GM18519 (cell line): Measurements from ENCODE around the gene ZNF638.

Experiments used
- ATAC-seq: cut with Tn5 transposase; IDR thresholded peaks from one replicate; pipeline ENCODE4 v1.9.1; 2021; ENCODE audit warnings: mild to moderate bottlenecking, moderate library complexity; ENCODE audit not compliant: unreplicated experiment, low FRiP score

Gene ZNF638

DNA sequence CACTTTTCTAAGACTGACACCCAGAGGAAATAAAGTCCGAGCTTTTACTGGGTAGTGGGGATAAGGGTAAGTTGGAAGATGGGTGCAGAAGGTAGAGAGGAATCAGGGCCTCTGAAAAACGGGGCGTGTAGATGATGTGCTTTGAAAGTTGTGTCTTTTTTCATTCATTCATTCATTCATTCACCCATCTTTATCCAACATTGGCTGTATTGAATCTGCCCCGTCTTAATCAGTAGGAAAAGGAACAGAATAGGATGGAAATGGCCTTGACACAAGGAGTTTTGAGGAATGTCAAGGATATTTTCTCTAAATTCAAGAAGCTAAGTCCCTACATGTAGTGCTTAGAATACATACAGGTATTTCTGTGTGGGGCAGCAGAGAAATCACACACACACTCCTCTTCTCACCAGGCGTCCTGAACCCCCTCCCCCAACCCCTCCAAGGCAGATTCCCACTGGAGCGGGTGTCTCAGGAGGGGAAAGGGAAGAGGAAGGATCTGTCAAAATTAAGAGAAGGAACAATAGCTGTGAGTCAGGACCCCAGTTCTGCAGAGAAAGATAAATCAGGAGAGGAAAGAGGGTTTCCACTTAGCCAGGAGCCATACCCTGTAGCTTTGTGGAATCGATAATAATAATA lies 135.7 kb downstream of the ZNF638 start:
- ATAC-seq = no peak

DNA sequence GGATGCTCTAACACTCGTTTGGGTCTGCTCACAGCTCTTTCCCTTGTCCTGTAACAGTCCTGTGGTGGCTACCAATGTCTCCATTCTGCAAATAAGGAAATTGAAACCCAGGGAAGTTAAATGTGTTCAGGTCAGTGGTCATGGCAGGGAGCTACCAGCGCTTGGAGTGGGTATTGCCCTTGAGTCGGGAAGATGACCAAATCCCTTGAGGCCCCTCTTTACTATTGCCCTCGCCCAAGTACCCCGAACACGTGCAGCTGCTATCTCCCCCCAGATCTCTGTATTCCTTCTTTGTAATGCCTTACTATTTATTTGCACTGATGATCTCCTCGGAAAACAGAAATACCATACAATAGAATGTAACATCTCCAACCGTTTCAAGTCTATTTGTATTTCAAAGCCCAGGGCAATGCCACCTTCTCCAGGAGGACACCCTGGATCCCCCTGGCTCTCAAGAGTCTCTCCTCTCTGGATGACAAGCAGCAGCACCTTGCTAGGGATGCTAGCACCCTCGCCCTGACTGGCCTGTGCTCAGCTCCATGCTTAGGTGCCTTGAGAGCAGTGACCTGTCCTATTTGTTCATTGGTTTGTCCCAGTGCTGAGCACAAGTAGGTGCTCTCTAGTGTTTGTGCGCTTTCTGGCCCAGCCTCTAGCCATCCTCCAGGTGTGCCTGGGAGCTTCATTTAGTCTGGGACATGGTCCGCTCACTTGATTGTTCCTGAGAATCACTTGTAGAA lies 136.9 kb downstream of the ZNF638 start:
- ATAC-seq = no peak

DNA sequence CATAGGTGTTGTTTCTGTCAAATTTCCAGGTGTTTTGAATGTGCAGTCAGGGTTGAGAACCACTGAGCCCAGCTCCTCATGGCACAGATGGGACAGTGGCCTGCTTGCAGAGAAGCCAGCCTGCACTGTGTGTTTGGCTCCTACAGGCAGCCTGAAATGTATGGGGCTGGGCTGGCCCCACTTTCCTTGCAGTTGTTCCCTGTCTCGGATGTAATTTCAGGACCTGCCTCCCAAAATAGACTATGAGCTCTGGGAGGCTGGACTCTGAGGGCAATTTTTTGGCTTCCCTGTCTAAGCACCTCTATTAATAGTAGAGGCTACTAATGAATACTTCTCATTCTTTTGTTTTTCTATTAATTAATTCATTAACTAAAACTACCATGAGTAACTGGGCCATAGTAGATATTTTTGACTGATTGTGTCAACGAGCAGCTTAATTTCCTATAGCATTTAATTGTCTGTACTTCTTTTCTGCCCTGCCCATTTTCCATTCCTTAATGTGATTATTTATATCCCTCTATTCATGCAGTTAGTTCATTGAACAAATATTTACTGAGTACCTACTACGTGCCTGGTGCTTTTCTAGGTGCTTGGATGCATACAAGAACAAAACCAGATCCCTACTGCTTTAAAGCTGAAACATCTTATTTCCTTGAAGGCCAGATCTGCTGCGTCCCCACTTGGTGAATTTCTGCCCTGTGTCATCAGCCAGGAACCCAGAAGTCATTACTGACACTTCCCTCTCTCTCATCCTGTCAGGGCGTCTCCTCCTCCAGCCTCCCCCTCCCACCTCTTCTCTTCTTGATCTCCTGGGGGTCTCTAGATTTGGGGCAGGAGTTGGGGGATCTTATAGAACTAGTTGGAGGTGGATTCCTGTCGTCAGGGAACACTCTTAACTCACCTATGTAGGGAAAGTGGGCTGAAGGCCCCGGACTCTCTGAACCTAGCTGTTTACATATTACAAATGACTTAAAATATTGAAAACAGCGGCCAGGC lies 138.1 kb downstream of the ZNF638 start:
- ATAC-seq = no peak

DNA sequence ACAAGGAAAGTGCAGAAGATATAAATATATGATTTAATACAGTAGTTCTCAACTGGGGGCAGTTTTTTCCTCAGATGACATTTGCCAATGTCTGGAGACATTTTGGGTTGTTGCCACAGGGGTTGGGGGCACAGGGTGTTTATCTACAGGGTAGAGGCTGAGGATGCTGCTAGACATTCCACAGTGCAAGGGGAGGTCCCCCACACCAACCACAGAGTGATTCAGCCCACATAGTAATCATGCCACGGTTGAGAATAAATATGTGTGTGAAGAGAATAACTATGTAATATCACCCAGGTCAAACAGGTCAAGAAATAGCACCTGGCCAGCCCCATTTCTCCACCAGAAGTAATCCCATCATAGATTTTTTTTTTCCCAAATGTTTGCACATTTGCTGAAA lies 139.7 kb downstream of the ZNF638 start:
- no peak for ATAC-seq

DNA sequence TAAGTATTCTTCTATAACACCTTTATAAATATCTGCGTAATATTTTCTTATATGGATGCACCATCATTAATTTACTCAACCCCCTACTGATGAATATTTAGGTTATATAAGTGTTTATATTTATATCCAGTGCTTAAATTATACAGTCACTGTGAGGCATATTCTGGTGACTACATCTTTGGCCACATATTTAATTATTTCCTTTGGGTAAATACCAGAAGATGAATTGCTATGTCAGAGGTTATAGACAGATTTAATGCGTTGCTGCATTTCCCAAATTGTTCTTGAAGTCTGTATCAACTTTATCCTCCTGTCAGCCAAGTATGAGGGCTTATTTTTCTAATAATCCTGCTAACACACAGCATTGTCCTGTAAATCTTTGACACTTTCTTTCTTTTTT lies 140.4 kb downstream of the ZNF638 start:
- no peak for ATAC-seq

DNA sequence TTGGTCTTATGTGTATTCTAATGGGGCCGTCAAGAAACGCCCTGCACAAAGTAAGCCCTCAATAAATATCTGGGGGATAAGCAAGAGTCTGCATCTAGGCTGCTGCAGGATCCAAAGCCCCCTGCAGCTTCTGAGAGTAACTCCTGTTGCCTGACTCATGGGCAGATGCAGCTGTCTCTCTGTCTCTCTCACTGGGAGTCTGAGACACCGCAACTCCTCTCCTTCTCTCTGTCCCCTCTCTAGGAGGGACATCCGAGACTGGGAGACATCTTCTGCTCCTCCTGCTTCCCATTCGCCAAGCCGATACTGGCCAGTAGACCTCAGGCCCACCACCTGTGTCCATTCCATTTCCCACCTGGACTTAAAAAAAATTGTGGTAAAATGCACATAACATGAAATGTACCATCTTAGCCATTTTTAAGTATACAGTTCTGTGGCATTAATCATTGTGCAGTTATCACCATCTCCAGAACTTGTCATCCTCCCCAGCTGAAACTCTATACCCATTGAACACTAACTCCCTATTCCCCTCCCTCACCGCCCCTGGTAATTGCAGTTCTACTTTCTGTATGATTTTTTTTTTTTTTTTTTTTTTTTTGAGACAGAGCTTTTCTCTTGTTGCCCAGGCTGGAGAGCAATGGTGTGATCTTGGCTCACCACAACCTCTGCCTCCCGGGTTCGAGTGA lies 141.9 kb downstream of the ZNF638 start:
- no peak for ATAC-seq

DNA sequence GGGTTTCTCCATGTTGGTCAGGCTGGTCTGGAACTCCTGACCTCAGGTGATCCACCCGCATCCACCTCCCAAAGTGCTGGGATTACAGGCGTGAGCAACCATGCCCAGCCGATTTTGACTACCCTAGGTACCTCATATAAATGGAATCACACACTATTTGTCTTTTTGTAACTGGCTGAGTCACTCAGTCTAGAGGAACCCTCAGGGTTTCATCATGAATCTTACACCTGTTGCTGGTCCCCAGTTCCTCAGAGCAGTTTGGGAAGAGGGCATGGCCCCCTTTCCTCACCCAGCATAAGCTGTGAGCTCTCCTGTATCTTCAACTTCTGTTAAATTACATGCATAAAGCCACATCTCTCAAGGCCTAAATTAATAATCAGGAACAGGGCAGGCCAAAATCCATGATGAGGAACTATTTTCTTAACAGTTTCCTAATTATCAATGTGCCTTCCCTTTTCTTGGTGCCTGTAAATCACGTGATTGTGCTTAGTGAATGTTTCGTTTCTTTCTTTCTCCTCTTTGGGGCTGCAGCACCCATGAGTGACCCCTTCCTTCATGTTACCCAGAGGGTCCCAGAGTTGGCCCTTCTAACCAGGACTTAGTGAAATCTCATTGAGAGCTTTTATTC lies 142.6 kb downstream of the ZNF638 start:
- no peak for ATAC-seq

DNA sequence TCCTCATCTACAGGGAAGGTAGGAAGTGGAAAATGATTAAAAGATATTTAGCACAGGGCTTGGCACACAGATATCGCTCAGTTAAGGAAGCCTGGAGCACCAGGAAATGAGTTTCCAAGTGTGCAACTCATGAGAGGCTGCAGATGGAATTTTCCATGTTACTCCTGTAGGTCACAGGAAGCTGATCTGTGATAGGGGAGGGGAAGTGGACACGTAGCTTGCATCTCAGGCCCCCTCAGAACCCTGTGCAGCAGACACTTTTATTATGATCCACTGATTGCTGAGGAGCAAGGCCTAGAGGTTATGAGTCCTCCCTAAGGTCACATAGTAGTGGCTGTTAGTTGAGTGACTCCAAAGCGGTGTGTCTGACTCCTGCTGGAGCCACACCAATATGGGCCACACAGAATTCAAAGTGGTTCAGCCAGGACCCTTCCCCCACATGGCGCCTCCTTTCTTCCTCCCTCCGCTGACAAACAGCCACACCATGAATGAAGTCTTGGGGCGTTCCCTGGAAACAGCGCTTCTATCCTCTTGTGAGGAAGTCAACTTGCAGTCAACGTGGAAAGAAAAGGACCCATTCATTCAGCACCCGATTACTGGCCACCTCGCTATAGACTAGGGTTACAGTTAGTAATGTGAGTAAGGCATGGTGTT lies 143.3 kb downstream of the ZNF638 start:
- ATAC-seq = no peak

DNA sequence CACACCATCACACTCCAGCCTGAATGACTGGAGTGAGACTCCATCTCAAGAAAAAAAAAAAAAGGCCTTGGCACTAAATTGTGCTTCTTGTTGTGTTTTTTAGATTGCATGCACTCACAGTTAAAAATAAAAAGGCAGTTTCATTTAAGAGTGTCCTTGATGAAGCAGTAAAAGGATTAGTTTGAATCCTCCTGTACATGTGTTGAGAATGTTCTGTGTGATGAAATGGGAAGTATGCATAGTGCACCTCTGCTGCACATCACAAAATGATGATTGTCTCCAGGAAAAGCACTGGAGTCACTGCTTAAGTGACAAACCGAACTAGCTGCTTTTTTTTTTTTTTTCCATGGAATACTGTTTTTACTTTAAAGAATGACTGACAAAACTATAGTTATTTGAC lies 144.9 kb downstream of the ZNF638 start:
- no peak for ATAC-seq

DNA sequence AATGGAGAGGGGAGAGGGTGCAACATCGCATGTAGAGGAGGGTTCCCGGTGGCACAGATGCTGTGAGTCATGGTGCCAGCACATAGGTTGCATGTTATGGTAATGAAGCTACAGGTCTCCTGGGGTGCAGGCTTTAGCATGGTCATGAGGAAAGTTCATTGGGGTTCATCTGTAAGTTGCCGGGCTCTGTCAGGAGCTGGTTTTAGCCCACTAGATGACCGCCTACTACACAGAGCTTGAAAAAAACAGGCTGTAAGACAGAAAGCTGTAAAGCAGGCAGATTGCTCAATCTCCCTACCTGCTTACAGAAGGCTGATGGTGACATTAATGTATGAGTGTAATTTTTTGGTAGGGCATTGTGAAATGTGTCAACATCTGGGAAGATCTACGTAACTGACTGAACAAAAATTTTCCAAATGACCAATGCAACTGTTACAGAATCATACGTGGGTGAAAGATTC lies 145.7 kb downstream of the ZNF638 start:
- ATAC-seq = no peak

DNA sequence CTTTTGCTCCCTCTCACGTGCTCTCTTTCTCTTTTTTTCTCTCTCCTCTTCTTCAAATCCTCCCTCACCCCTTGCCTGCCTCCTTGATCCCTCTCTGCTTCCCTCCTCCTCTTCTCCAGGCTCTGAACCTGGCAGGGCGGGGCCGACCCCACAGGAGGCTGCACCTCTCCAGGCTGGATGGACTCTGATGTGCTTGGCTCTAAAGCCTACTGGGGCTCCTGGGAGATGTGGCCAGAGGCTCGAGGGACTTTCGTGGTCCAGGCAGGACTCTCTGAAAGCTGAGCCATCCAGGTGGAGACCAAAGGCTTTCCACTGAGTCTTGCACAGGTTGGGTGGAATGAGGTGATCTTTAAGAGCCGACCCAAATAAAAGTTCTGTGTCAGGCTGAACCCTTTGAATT lies 147.2 kb downstream of the ZNF638 start:
- no peak for ATAC-seq

DNA sequence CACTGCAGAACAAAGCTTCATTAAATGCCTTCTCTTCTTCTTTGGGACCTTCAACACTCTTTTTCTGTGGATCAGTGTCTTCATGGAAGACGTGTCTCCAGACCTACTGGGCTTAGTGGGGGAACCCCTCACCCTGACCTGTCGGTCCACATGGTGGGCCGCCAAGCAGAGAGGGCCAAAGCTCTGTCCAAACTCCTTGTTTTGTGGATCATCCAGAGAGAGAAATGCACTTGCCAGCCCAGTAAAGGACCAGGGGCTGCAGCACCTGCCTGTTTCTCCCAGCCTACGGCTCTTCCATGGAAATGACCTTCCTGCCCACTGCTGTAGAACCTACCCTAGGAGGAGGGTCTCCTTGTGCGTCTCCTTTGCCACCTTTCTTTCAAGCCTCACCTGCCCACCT lies 147.7 kb downstream of the ZNF638 start:
- no peak for ATAC-seq

DNA sequence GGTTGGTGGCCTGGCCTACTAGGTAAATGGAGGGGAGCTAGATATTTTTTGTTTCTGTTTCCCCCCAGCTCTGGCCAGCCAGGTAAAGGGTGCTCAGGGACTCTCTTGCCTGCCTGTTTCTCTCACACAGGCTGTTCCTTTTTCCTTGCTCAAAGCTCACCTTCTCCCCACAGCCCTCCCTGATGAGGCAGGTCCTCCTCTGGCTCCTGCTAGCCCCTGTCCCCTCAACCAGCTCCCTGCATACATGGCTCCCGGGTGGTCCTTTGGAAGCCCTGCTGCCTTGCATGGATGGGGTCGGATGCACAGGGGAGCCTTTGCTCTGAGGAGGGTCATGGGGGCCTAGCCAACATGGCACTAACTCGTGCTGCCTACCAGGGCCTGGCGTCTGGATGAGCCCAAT lies 149.5 kb downstream of the ZNF638 start:
- ATAC-seq = no peak

DNA sequence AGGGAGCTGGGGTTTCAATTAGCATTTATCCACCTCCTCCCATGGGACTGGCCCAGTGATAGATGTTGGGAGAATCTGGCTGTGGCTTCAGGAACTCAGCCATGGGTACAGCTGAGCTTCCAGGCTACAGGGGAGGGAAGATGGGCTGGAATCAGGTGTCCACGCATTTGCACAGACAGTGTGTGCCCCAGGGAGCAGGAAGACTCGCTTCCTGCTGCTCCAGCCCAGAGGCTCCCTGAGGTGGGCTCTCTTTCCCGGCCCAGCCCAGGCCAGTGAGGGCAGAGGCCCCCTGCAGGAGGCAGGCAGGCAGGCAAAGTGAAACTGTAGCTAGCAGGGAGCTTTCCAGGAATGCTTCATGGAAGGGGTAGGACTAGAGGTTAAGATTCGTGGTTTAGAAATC lies 150.5 kb downstream of the ZNF638 start:
- ATAC-seq = no peak

DNA sequence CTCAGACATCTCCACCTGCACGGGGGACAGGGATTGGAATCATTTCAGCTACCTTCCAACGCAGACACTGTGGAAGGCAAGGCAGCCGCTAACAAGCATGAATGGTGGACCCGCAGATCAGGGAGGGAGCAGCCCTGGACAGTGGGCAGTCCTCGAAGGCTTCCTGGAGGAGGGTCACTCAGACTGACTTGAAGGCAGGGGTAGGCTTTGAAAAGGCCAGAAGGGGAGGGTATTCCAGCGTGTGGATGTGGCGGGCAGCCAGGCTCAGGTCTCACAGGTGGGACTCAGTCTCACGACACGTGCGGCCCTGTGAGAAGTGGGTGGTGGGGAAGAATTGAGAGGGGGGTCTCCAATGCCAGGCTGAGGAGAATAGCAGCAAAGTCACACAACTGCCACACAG lies 151.7 kb downstream of the ZNF638 start:
- no peak for ATAC-seq

DNA sequence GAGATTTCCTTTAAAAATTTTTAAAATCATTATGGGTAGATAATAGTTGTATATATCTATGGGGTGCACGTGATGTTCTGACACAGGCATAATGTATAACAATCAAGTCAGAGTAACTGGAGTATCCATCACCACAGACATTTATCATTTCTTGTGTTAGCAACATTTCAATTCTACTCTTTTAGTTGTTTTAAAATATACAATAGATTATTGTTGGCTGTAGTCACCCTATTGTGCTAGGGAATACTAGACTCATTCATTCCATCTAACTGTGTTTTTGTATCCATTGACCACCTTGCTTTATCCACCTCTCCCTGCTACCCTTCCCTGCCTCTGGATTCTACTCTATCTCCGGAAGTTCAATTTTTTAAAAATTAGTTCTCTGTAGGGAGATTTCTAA lies 152.8 kb downstream of the ZNF638 start:
- no peak for ATAC-seq
